Neuronal stem cell (in vitro differentiated cells): Measurements from ENCODE around the gene CFHR2.

Experiments
- DNase-seq: peaks from one replicate; pipeline ENCODE4 v3.0.0-alpha.2; 2013; ENCODE audit warnings: low spot score
- H2AFZ ChIP-seq: one replicate; pipeline ENCODE4 v1.6.1; 2013; ENCODE audit warnings: mild to moderate bottlenecking, low read length, inconsistent platforms
- H2AK5ac ChIP-seq: 2 replicates; pipeline ENCODE4 v1.6.1; 2013; ENCODE audit warnings: low read depth, mild to moderate bottlenecking, inconsistent platforms, low read length, moderate library complexity, mixed read lengths
- H2BK120ac ChIP-seq: 2 replicates; pipeline ENCODE4 v1.6.1; 2013; ENCODE audit warnings: low read depth, mild to moderate bottlenecking, inconsistent platforms, low read length, moderate library complexity, mixed read lengths
- H2BK12ac ChIP-seq: one replicate; pipeline ENCODE4 v1.6.1; 2013; ENCODE audit warnings: low read length, inconsistent platforms
- H2BK15ac ChIP-seq: 2 replicates; pipeline ENCODE4 v1.6.1; 2013; ENCODE audit warnings: mild to moderate bottlenecking, low read length, inconsistent platforms, mixed read lengths
- H2BK5ac ChIP-seq: one replicate; pipeline ENCODE4 v1.6.1; 2013; ENCODE audit warnings: inconsistent platforms, mild to moderate bottlenecking, low read length, moderate library complexity
- H3K14ac ChIP-seq: one replicate; pipeline ENCODE4 v1.6.1; 2013; ENCODE audit warnings: low read length, inconsistent platforms
- H3K18ac ChIP-seq: 2 replicates; pipeline ENCODE4 v1.6.1; 2013; ENCODE audit warnings: low read length, inconsistent platforms
- H3K23ac ChIP-seq: 2 replicates; pipeline ENCODE4 v1.6.1; 2013; ENCODE audit warnings: low read depth, mild to moderate bottlenecking, mixed read lengths, low read length, inconsistent platforms; ENCODE audit not compliant: poor library complexity
- H3K27ac ChIP-seq: replicated peaks from 3 replicates; pipeline ENCODE4 v1.5.1; 2013; ENCODE audit warnings: low read length, inconsistent platforms
- H3K27me3 ChIP-seq, 3 experiments: 2 replicates each; pipeline ENCODE4 v1.6.1; 2013; ENCODE audit warnings: low read length in 3 of 3, mild to moderate bottlenecking in 2 of 3, inconsistent platforms in 1 of 3, low read depth in 1 of 3, mixed read lengths in 1 of 3, moderate library complexity in 1 of 3; ENCODE audit not compliant: control insufficient read depth in 3 of 3, insufficient read depth in 3 of 3
- H3K36me3 ChIP-seq, 2 donors: replicated peaks in 1 of 2; 2 replicates each; pipeline ENCODE4 v1.6.1; 2013; ENCODE audit warnings: low read length in 2 of 2; ENCODE audit not compliant: control insufficient read depth in 2 of 2, insufficient read depth in 2 of 2
- H3K4ac ChIP-seq: 2 replicates; pipeline ENCODE4 v1.6.1; 2013; ENCODE audit warnings: inconsistent platforms, mild to moderate bottlenecking, low read length, moderate library complexity
- H3K4me1 ChIP-seq, 2 donors: 1 replicate in 1 of 2; 2 replicates in 1 of 2; pipeline ENCODE4 v1.6.1; 2013; ENCODE audit warnings: low read length in 2 of 2, low read depth in 1 of 2; ENCODE audit not compliant: control insufficient read depth in 2 of 2, insufficient read depth in 1 of 2
- H3K4me2 ChIP-seq: one replicate; pipeline ENCODE4 v1.6.1; 2013; ENCODE audit warnings: mild to moderate bottlenecking, low read length, inconsistent platforms; ENCODE audit not compliant: insufficient read depth, poor library complexity, severe bottlenecking
- H3K4me3 ChIP-seq, 2 donors: 2 replicates each; pipeline ENCODE4 v1.5.1; 2013; ENCODE audit warnings: low read length in 2 of 2, mild to moderate bottlenecking in 2 of 2, inconsistent platforms in 1 of 2, moderate library complexity in 1 of 2
- H3K79me1 ChIP-seq: one replicate; pipeline ENCODE4 v1.6.1; 2013; ENCODE audit warnings: low read depth, mild to moderate bottlenecking, inconsistent platforms, low read length, moderate library complexity
- H3K9ac ChIP-seq: one replicate; pipeline ENCODE4 v1.6.1; 2013; ENCODE audit warnings: mild to moderate bottlenecking, low read depth, low read length, inconsistent platforms; ENCODE audit not compliant: poor library complexity
- H3K9me3 ChIP-seq, 2 donors: replicated peaks in 1 of 2; 2 replicates each; pipeline versions ENCODE3 to v1.6.1; 2013; ENCODE audit warnings: low read length in 2 of 2, mild to moderate bottlenecking in 2 of 2, inconsistent platforms in 1 of 2, low read depth in 1 of 2, mixed read lengths in 1 of 2, moderate library complexity in 1 of 2; ENCODE audit not compliant: control insufficient read depth in 2 of 2, insufficient read depth in 1 of 2
- H4K8ac ChIP-seq: one replicate; pipeline ENCODE4 v1.6.1; 2013; ENCODE audit warnings: low read depth, mild to moderate bottlenecking, inconsistent platforms, low read length, moderate library complexity
- H4K91ac ChIP-seq: one replicate; pipeline ENCODE4 v1.6.1; 2013; ENCODE audit warnings: low read length, low read depth, mild to moderate bottlenecking, inconsistent platforms; ENCODE audit not compliant: poor library complexity
- WGBS, 2 donors: extraction: QIAGEN DNeasy Blood & Tissue Kit; methylation state at CpG; one replicate each; pipeline ENCODE4 v1.1.7; 2013; ENCODE audit warnings: missing lambda C conversion rate in 2 of 2, mixed read lengths in 1 of 2; ENCODE audit not compliant: insufficient read length in 2 of 2, insufficient replicate concordance in 1 of 2; ENCODE audit errors: extremely low coverage in 2 of 2; 5-methylcytosine and 5-hydroxymethylcytosine counted together

The CFHR2 gene

DNA sequence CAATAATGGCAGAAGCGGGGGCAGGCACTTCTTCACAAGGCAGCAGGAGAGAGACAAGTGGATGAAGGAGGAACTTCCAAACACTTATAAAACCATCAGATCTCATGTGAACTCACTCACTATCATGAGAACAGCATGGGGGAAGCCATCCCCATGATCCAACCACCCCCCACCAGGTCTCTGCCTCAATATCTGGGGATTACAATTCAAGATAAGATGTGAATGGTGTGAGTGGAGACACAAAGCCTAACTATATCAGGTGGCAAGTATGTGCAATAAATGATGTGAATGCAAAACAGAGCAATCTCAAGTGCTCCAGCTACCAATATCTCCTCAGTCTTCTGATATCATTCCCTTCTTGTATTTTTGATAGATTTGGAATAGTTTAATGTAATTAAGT is 12.4 kb downstream of the CFHR2 start:
- Histone ChIP-seq H3K4me1 (no peaks in the 10 kb centered on the region), H3K4ac (no peak overlapping the region)

DNA sequence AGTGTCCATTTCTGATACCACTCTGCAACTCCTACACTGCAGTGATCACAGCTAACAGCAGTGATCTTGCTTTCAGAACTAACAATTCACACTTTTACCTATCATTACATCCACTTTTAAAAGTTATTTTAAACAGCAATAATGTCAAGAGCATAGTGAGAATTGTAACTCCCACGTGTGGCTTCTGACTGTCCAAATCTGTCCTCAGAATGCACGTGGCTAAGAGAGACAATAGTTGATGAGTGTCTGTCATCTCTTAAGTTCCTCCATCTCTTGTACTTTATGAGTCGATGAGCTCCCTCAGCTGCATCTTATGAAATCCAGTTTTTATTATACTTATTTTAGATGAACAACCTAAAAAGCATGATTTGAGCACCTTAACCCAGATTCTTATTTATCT is 17.3 kb downstream of the CFHR2 start:
- H3K4ac ChIP-seq: no peak overlapping the region
- H3K9me3 ChIP-seq: no peaks in the 10 kb centered on the region
- no peaks in the 10 kb centered on the region for H3K4me1 ChIP-seq
- H2BK15ac ChIP-seq: no peak overlapping the region
- no peak overlapping the region for H2BK120ac ChIP-seq
- no peak overlapping the region for H4K91ac ChIP-seq
- no peak overlapping the region for H3K14ac ChIP-seq
- H2AK5ac ChIP-seq: no peak overlapping the region
- H3K23ac ChIP-seq: no peak overlapping the region
- H2BK12ac ChIP-seq: no peak overlapping the region
- no peak overlapping the region for H4K8ac ChIP-seq
- no peak overlapping the region for H3K18ac ChIP-seq
- no peak overlapping the region for H3K9ac ChIP-seq
- no peak overlapping the region for H3K4me3 ChIP-seq
- no peaks in the 10 kb centered on the region for H3K36me3 ChIP-seq
- H3K27ac ChIP-seq: no peak overlapping the region
- DNase-seq: no peak
- no peak overlapping the region for H2AFZ ChIP-seq
- WGBS, 2 donors: no CpG with 5 or more reads among the region's 3 CpGs
- H2BK5ac ChIP-seq: no peak overlapping the region
- H3K79me1 ChIP-seq: no peaks in the 10 kb centered on the region
- no peaks in the 10 kb centered on the region for H3K27me3 ChIP-seq
- no peak overlapping the region for H3K4me2 ChIP-seq

More for the DNA sequence above, 12.4 kb downstream of the CFHR2 start:
- Histone ChIP-seq H3K18ac (no peak overlapping the region), H3K9ac (no peak overlapping the region), H3K79me1 (no peaks in the 10 kb centered on the region), H3K36me3 (no peaks in the 10 kb centered on the region), H2BK120ac (no peak overlapping the region), H3K14ac (no peak overlapping the region), H3K9me3 (no peaks in the 10 kb centered on the region), H3K27ac (no peak overlapping the region), H3K27me3 (no peaks in the 10 kb centered on the region), H2BK15ac (no peak overlapping the region), H4K91ac (no peak overlapping the region), H3K23ac (no peak overlapping the region), H2AK5ac (no peak overlapping the region), H3K4me2 (no peak overlapping the region), H4K8ac (no peak overlapping the region), H2BK5ac (no peak overlapping the region), H2BK12ac (no peak overlapping the region), H2AFZ (no peak overlapping the region), H3K4me3 (no peak overlapping the region)
- no CpG with 5 or more reads among the region's 1 CpG for WGBS, 2 donors
- no peak for DNase-seq

DNA sequence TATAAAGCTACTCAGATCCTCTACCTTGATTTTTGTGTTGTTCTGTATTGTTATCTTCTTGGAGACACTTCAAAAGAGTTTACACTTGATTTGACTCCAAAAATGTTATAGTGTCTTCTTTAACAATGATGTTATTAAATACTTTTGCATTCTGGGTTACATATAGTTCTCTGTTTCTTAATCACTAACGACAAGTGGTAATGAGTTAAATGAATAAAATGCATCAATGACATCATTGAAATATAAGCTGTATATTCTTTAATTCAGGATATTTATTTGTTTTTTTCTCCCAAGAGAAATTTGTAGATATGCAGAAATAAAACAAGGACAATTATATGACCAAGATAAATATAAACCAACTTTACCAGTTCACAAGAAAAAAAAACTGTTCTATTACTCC is 26.6 kb downstream of the CFHR2 start:
- DNase-seq: no peak
- H4K91ac ChIP-seq: no peak overlapping the region
- no peak overlapping the region for H3K18ac ChIP-seq
- H2BK15ac ChIP-seq: no peak overlapping the region
- H3K27ac ChIP-seq: no peak overlapping the region
- H2AK5ac ChIP-seq: no peak overlapping the region
- no peak overlapping the region for H4K8ac ChIP-seq
- H3K4me2 ChIP-seq: no peak overlapping the region
- H3K36me3 ChIP-seq: no peaks in the 10 kb centered on the region
- no peaks in the 10 kb centered on the region for H3K4me1 ChIP-seq
- no CpG with 5 or more reads among the region's 1 CpG for WGBS, 2 donors
- H3K23ac ChIP-seq: no peak overlapping the region
- H3K9ac ChIP-seq: no peak overlapping the region
- H2AFZ ChIP-seq: no peak overlapping the region
- H3K79me1 ChIP-seq: no peaks in the 10 kb centered on the region
- no peak overlapping the region for H2BK12ac ChIP-seq
- no peaks in the 10 kb centered on the region for H3K9me3 ChIP-seq
- no peak overlapping the region for H3K4ac ChIP-seq
- H3K27me3 ChIP-seq: no peaks in the 10 kb centered on the region
- no peak overlapping the region for H2BK5ac ChIP-seq
- H3K4me3 ChIP-seq: no peak overlapping the region
- H2BK120ac ChIP-seq: no peak overlapping the region
- H3K14ac ChIP-seq: no peak overlapping the region

DNA sequence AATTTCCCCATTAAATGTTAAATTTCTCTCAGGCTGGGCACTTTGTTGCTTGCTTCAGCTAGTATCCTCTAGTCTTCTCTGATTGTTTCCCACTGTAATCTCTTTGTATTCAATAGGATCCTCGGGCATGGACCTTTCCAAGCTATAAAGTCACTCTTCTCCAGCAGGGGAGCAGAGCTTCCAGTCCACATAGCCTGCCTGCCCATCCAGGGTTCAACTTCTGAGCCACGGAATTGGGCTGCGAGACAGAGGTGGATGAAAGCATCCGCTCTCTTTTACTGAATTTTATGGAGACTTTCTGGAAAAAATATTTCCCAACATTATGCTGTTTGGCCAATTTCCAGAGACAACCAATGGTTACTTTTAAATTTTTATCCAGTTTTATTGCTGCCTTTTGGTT is 32.7 kb downstream of the CFHR2 start:
- no peak for DNase-seq
- no peak overlapping the region for H4K91ac ChIP-seq
- no peak overlapping the region for H3K4ac ChIP-seq
- H3K14ac ChIP-seq: no peak overlapping the region
- H3K23ac ChIP-seq: no peak overlapping the region
- no peak overlapping the region for H3K4me3 ChIP-seq
- H2BK12ac ChIP-seq: no peak overlapping the region
- no peak overlapping the region for H2BK15ac ChIP-seq
- no peaks in the 10 kb centered on the region for H3K79me1 ChIP-seq
- H3K4me1 ChIP-seq: no peaks in the 10 kb centered on the region
- H3K36me3 ChIP-seq: no peaks in the 10 kb centered on the region
- no peak overlapping the region for H2BK120ac ChIP-seq
- H3K18ac ChIP-seq: no peak overlapping the region
- H3K27me3 ChIP-seq: no peaks in the 10 kb centered on the region
- H3K9ac ChIP-seq: no peak overlapping the region
- no peak overlapping the region for H2AFZ ChIP-seq
- WGBS, 2 donors: no CpG with 5 or more reads among the region's 4 CpGs
- H3K9me3 ChIP-seq: no peaks in the 10 kb centered on the region
- H3K4me2 ChIP-seq: no peak overlapping the region
- no peak overlapping the region for H3K27ac ChIP-seq
- no peak overlapping the region for H2AK5ac ChIP-seq
- H2BK5ac ChIP-seq: no peak overlapping the region
- no peak overlapping the region for H4K8ac ChIP-seq
